Hepatocyte (in vitro differentiated cells): ENCODE data around the gene NOP53. TPM values are rescaled to one million over a fixed set of nuclear protein-coding genes. Genes with fewer than 3 reads are reported as not detected.
"Not testable (repeated sequence)": the region's sequence is repeated elsewhere in the genome, so short reads cannot be mapped to it uniquely, and the experiment has no call there.

Source experiments
- DNase-seq: peaks from one replicate; pipeline ENCODE4 v3.0.0-alpha.2; 2016; ENCODE audit warnings: low spot score
- H2AFZ ChIP-seq: fragments of 200-600 bp; sonication (generic); 2 replicates; pipeline ENCODE4 v1.6.0; 2016; ENCODE audit warnings: antibody characterized with exemption, mild to moderate bottlenecking
- H3K27ac ChIP-seq: fragments of 200-600 bp; sonication (generic); 2 replicates; pipeline ENCODE4 v1.5.1; 2016; ENCODE audit warnings: mild to moderate bottlenecking
- H3K27me3 ChIP-seq: fragments of 200-600 bp; sonication (generic); 2 replicates; pipeline ENCODE4 v1.6.1; 2016
- H3K36me3 ChIP-seq: fragments of 200-600 bp; sonication (generic); replicated peaks from 2 replicates; pipeline ENCODE4 v1.5.1; 2016; ENCODE audit warnings: low read depth; ENCODE audit not compliant: insufficient read depth
- H3K4me1 ChIP-seq: fragments of 200-600 bp; sonication (generic); 2 replicates; pipeline ENCODE4 v1.5.1; 2016; ENCODE audit warnings: mild to moderate bottlenecking, moderate library complexity; ENCODE audit not compliant: insufficient read depth
- H3K4me2 ChIP-seq: fragments of 200-600 bp; sonication (generic); 2 replicates; pipeline ENCODE4 v1.6.0; 2016
- H3K4me3 ChIP-seq: fragments of 200-600 bp; sonication (generic); 2 replicates; pipeline ENCODE4 v1.5.1; 2016; ENCODE audit warnings: mild to moderate bottlenecking
- H3K79me2 ChIP-seq: fragments of 200-600 bp; sonication (generic); 2 replicates; pipeline ENCODE4 v1.6.0; 2017; ENCODE audit warnings: mild to moderate bottlenecking
- H3K9me2 ChIP-seq: fragments of 200-600 bp; sonication (generic); replicated peaks from 2 replicates; pipeline ENCODE4 v1.6.0; 2017; ENCODE audit warnings: mild to moderate bottlenecking; ENCODE audit not compliant: insufficient read depth
- H3K9me3 ChIP-seq: fragments of 200-600 bp; sonication (generic); 2 replicates; pipeline ENCODE4 v1.5.1; 2016; ENCODE audit warnings: low read depth, mild to moderate bottlenecking
- H4K20me1 ChIP-seq: fragments of 200-600 bp; sonication (generic); 2 replicates; pipeline ENCODE4 v1.6.0; 2016; ENCODE audit warnings: mild to moderate bottlenecking; ENCODE audit not compliant: insufficient read depth, poor library complexity, severe bottlenecking
- EZH2 ChIP-seq: fragments of 200-600 bp; sonication (generic); IDR thresholded peaks from 2 replicates; pipeline ENCODE4 v1.6.1; 2016; ENCODE audit warnings: antibody characterized with exemption, mild to moderate bottlenecking, borderline replicate concordance
- EZH2phosphoT487 ChIP-seq: fragments of 200-600 bp; sonication (generic); IDR thresholded peaks from one replicate; pipeline ENCODE4 v1.6.1; 2018; ENCODE audit warnings: antibody characterized with exemption, mild to moderate bottlenecking, low read depth, moderate library complexity; ENCODE audit not compliant: unreplicated experiment, severe bottlenecking
- WGBS: methylation state at CpG from one replicate; pipeline ENCODE4 v1.1.6; 2016; ENCODE audit warnings: low lambda C conversion rate; ENCODE audit errors: missing lambda C conversion rate; 5-methylcytosine and 5-hydroxymethylcytosine counted together
- polyA plus RNA-seq: library from polyadenylated mRNA; unstranded; fragments of >200 nt; fragmentation: Nextera tagmentation; extraction: Ambion mirVana; gene quantifications from 2 replicates; pipeline ENCODE4 v1.2.1, GENCODE V29; 2016
- total RNA-seq: library from RNA; depleted of rRNA; stranded (reverse); fragments of >200 nt; gene quantifications from 2 replicates; pipeline ENCODE4 v1.2.3, GENCODE V29; 2014
- TF ChIP-seq, protein P1 (sequence below): fragments of 200-600 bp; sonication (generic); IDR thresholded peaks from 2 replicates; pipeline ENCODE4 v1.5.1; 2016; ENCODE audit warnings: antibody characterized with exemption, mild to moderate bottlenecking; ENCODE audit not compliant: poor library complexity

Gene NOP53
- total and polyA plus RNA-seq, 2 experiments from 2014 or later = 93.3 to 96.7 TPM

DNA sequence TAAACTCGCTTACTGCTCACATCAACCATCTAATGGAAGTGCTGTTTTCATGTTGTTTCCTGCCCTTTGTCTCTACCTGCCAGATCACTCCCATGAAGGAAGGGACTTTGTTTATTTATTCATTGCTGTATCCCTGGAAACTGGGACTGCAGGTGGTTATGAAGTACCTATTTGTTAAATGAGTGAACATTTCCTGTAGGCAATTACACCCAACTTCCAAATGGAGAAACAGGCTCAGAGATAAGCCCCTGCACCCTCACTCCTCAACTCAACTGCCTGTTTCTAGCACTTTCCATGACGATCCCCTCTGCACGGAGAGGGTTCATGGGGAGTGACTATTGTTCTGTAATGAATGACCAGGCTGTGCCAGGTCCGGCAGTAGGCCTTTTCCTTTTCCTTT, 31.2 kb downstream of the NOP53 start:
- no peak for TF ChIP-seq EZH2phosphoT487
- TF ChIP-seq EZH2 = no peak
- TF ChIP-seq, protein P1, sequence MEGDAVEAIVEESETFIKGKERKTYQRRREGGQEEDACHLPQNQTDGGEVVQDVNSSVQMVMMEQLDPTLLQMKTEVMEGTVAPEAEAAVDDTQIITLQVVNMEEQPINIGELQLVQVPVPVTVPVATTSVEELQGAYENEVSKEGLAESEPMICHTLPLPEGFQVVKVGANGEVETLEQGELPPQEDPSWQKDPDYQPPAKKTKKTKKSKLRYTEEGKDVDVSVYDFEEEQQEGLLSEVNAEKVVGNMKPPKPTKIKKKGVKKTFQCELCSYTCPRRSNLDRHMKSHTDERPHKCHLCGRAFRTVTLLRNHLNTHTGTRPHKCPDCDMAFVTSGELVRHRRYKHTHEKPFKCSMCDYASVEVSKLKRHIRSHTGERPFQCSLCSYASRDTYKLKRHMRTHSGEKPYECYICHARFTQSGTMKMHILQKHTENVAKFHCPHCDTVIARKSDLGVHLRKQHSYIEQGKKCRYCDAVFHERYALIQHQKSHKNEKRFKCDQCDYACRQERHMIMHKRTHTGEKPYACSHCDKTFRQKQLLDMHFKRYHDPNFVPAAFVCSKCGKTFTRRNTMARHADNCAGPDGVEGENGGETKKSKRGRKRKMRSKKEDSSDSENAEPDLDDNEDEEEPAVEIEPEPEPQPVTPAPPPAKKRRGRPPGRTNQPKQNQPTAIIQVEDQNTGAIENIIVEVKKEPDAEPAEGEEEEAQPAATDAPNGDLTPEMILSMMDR = no peak
- H3K9me2 ChIP-seq = no peaks in the 10 kb centered on the region
- H3K27me3 ChIP-seq = no peaks in the 10 kb centered on the region
- no peak overlapping the region for H3K4me3 ChIP-seq
- peak overlapping the region; percentile 99 for H3K27ac ChIP-seq
- no peaks in the 10 kb centered on the region for H3K9me3 ChIP-seq
- peaks cover 3% of the 10 kb centered on the region for H4K20me1 ChIP-seq
- no peak overlapping the region for H3K4me2 ChIP-seq
- H3K36me3 ChIP-seq = no peaks in the 10 kb centered on the region
- peaks cover 7% of the 10 kb centered on the region for H3K4me1 ChIP-seq
- peaks cover 33% of the 10 kb centered on the region for H3K79me2 ChIP-seq
- 66% methylated on average over 4 of the region's 4 CpGs for WGBS
- peak; percentile 56 for DNase-seq
- no peak overlapping the region for H2AFZ ChIP-seq

DNA sequence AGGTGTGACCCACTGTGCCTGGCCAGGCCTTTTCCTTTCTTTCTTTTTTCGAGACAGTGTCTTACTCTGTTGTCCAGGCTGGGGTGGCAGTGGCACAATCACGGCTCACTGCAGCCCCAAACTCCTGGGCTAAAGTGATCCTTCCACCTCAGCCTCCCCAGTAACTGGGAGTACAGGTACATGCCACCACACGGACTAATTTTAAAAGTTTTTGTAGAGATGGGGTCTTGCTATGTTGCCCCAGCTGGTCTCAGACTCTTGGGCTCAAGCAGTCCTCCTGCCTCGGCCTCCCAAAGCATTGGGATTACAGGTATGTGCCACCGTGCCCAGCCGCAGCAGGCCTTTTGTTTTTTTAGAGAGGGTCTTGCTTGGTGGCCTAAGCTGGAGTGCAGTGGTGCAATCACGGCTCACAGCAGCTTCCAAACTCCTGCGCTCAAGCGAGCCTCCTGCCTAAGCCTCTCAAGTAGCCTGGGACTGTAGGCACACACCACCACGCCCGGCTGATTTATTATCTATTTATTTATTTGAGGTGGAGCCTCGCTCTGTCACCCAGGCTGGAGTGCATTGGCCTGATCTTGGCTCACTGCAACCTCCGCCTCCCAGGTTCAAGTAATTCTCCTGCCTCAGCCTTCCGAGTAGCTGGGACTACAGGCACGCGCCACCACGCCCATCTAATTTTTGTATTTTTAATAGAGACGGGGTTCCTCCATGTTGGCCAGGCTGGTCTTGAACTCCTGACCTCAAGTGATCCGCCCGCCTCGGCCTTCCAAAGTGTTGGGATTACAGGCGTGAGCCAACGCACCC, 32.1 kb downstream of the NOP53 start:
- WGBS = 80% methylated on average over 22 of the region's 23 CpGs
- H3K36me3 ChIP-seq, H3K9me3 ChIP-seq, H3K27me3 ChIP-seq, H3K9me2 ChIP-seq, DNase-seq, H3K4me1 ChIP-seq, H4K20me1 ChIP-seq: not testable (repeated sequence)
- H2AFZ ChIP-seq = peak overlapping the region; percentile 97
- H3K4me2 ChIP-seq = peak overlapping the region; percentile 94
- H3K79me2 ChIP-seq = peaks cover 33% of the 10 kb centered on the region
- peak overlapping the region; percentile 99 for H3K27ac ChIP-seq
- H3K4me3 ChIP-seq = peak overlapping the region; percentile 99

DNA sequence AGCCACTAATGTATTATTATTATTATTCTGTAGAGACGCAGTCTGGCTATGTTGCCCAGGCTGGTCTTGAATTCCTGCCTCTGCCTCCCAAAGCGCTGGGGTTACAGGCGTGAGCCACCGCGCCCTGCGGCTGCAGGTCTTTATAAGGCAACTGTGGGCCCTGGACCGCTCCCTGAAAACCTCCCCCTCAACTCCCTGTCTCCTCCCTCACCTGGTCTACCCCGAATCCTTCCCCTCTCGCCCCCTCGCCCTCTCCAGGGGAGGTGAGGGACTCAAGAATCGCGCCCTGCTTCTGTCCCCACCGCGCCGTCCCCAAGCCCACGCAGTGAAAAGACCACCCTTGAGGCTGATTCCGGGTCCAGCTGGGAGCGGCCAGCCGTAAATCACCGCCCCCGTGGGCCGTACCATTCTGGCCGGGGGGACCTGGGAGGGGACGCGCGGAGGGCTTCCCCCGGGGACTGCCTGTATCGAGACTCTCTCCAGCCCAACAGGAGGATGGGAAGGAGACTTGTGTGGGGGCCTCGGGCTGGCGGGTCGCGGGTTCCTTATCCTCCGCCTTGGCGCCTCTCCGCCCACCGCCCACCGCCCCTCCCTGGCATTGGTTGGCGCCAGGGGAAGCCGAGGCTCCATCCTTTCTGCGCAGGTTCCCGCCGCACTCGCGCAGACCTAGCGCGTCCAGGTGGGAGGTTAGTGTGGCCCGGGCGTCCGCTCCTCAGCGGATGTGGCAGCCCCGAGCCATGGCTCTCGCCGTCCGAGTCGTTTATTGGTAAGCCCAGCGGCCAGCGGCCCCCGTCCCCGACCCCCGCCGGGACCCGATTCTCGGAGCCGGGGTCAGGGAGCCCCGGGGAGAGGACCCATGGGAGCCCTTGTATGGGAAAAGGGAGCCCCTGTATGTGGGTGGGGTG, 33.0 kb downstream of the NOP53 start, which contains the start of gene SELENOW:
Gene SELENOW (plus strand): TSS at position 655 of the 905 bp plus-strand sequence. CDS start 83 bp downstream, at position 738.
- TF ChIP-seq EZH2phosphoT487 = no peak
- TF ChIP-seq EZH2 = no peak
- TF ChIP-seq, protein P1 = no peak
- no peaks in the 10 kb centered on the region for H3K9me3 ChIP-seq
- H4K20me1 ChIP-seq = peaks cover 3% of the 10 kb centered on the region
- peaks cover 7% of the 10 kb centered on the region for H3K4me1 ChIP-seq
- H3K9me2 ChIP-seq = no peaks in the 10 kb centered on the region
- peak; percentile 85 for DNase-seq
- peak within 1 kb of the TSS; percentile 99 for H3K4me3 ChIP-seq
- WGBS = 2% methylated on average over 53 of the region's 65 CpGs
- H2AFZ ChIP-seq = peak within 1 kb of the TSS; percentile 97
- H3K27ac ChIP-seq = peak within 1 kb of the TSS; percentile 99
- no peaks in the 10 kb centered on the region for H3K36me3 ChIP-seq
- peak within 1 kb of the TSS; percentile 94 for H3K4me2 ChIP-seq
- H3K27me3 ChIP-seq = no peaks in the 10 kb centered on the region
- H3K79me2 ChIP-seq = peaks cover 33% of the 10 kb centered on the region
